AG04449 (cell line): ENCODE data around the gene LRRC8D.

Source experiments
- CTCF ChIA-PET: fragments of 350-600 bp; formaldehyde crosslinking; extraction: SDS; loops from one replicate; lab custom pipeline; 2021; ENCODE audit warnings: antibody characterized with exemption; lab: Yijun Ruan, JAX
- POLR2A ChIA-PET: fragments of 400-600, 350-600 bp; formaldehyde crosslinking; extraction: SDS; loops from one replicate; lab custom pipeline; 2020; ENCODE audit warnings: antibody characterized with exemption, inconsistent platforms; lab: Yijun Ruan, JAX
- DNase-seq: peaks from one replicate; pipeline ENCODE4 v3.0.0-alpha.2; 2010; ENCODE audit warnings: low read depth, low spot score
- H3K4me3 ChIP-seq: 2 replicates; pipeline ENCODE4 v1.5.1; 2011; ENCODE audit warnings: low read depth, mild to moderate bottlenecking, control low read depth, low read length
- CTCF ChIP-seq: IDR thresholded peaks from one replicate; pipeline ENCODE4 v1.5.1; 2011; ENCODE audit warnings: mild to moderate bottlenecking, moderate library complexity, low read length, control low read depth, inconsistent platforms; ENCODE audit not compliant: insufficient read depth; ENCODE audit errors: missing control alignments

Gene LRRC8D

GRCh38 chr1:89953929-89954328 lies 133.1 kb downstream of the LRRC8D start:
- DNase-seq, result no peak
- no peak overlapping the region for H3K4me3 ChIP-seq
- TF ChIP-seq CTCF, result no peak
- ChIA-PET POLR2A (interaction anchor here (1.0 kb wide), 1 partner anchor 45 kb away, joined by 4 read pairs; no protein-coding TSS in a partner anchor), CTCF (interaction anchor here (1.0 kb wide), 2 partner anchors 9 to 20 kb away, joined by 3 to 4 read pairs; no protein-coding TSS in a partner anchor)

GRCh38 chr1:89954401-89954800 lies 133.6 kb downstream of the LRRC8D start:
- ChIA-PET CTCF (interaction anchor here (1.0 kb wide), 1 partner anchor 9 kb away, joined by 3 read pairs; no protein-coding TSS in a partner anchor), POLR2A (interaction anchor here (1.0 kb wide), 1 partner anchor 45 kb away, joined by 4 read pairs; no protein-coding TSS in a partner anchor)
- no peak for TF ChIP-seq CTCF
- H3K4me3 ChIP-seq, result no peak overlapping the region
- DNase-seq, result no peak

DNA sequence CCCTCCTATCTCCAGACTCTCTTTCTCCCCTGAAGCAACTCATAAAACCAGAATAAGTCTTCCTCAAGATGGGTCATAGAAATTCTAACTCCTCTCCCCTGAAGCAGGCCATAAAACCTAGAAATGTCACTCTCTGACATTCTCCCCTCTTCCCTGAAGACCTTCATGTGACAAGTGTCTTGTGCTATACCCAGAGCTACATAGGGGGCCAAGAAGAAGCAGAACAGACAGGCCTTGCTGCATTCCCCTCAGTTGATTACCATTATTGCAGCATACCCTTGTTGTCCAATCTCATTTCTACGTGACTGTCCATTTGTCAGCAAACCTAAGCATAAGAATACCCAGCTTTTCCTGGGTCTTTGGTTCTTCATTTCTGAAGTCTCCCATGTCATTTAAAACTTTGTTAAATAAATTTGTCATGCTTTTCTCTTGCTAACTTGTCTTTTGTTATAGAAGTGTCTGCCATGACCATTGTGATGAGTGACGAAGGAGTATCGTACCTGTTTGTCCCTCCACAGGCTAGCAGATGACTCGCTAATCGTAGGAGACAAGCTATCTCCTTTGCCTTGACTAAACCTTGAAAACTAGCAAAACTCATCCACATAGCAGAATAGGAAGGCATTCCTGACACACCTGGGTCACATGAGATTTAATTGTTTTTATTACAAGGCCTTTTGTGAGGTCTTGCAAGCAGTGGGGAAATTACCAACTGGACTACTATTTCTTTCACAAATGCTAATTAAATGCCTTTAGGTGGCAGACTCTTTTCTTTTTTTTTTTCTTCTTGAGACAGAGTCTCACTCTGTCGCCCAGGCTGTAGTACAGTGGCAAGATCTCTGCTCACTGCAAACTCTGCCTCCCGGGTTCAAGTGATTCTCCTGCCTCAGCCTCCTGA lies 134.7 kb downstream of the LRRC8D start:
- no peak for DNase-seq
- CTCF ChIA-PET, result no interaction called here
- POLR2A ChIA-PET, result no interaction called here
- no peak for TF ChIP-seq CTCF
- H3K4me3 ChIP-seq, result no peak overlapping the region

GRCh38 chr1:89957107-89957506 lies 136.3 kb downstream of the LRRC8D start:
- DNase-seq, result no peak
- ChIA-PET POLR2A (no interaction called here), CTCF (no interaction called here)
- no peak overlapping the region for H3K4me3 ChIP-seq
- TF ChIP-seq CTCF, result no peak

- no peak for DNase-seq
- no peak for TF ChIP-seq CTCF
- ChIA-PET CTCF (interaction anchor here (0.6 kb wide), 1 partner anchor 116 kb away, joined by 3 read pairs; no protein-coding TSS in a partner anchor), POLR2A (no interaction called here)
- H3K4me3 ChIP-seq, result no peak overlapping the region
Measured at GRCh38 chr1:89958851-89959654, 138.2 kb downstream of the LRRC8D start.

- ChIA-PET CTCF (no interaction called here), POLR2A (no interaction called here)
- no peak for DNase-seq
- no peak overlapping the region for H3K4me3 ChIP-seq
- no peak for TF ChIP-seq CTCF
Measured at GRCh38 chr1:89959719-89960118, 138.9 kb downstream of the LRRC8D start.
